Measurements from ENCODE around the gene ARHGEF17. TPM values are rescaled to one million over a fixed set of nuclear protein-coding genes. Genes with fewer than 3 reads are reported as not detected.

Gene ARHGEF17
- total and polyA plus RNA-seq, 2 donors (not counting 1 experiment from before 2014, with no cell fraction given) = 42.8 to 43.1 TPM

- no peak overlapping the region for H2AFZ ChIP-seq (ENCODE audit: low read length)
- TF ChIP-seq CTCF (conservative IDR thresholded peaks at IDR 0.05 in 1 of 2, IDR thresholded peaks at IDR 0.05 in 1 of 2; ENCODE audit: low read depth in 1 of 2, low read length in 2 of 2) (no peak), EZH2 (IDR thresholded peaks at IDR 0.05; ENCODE audit: low read length, missing control alignments) (no peak)
- H3K27me3 ChIP-seq (ENCODE audit: control insufficient read depth, insufficient read depth, low read length) = peaks cover 7% of the 10 kb centered on the region
- no peaks in the 10 kb centered on the region for H3K79me2 ChIP-seq (ENCODE audit: control insufficient read depth, insufficient read depth, low read length)
- DNase-seq (ENCODE audit: low read depth in 2 of 2) = no peak
- no peak overlapping the region for H3K4me2 ChIP-seq (ENCODE audit: extremely low read depth, insufficient read depth, low read length)
- no peak overlapping the region for H3K9ac ChIP-seq (ENCODE audit: insufficient read depth, low read length)
- H3K9me3 ChIP-seq (ENCODE audit: control insufficient read depth, insufficient read depth, low read depth, low read length) = no peaks in the 10 kb centered on the region
- H3K4me3 ChIP-seq (replicated peaks in 1 of 4; ENCODE audit: control extremely low read depth in 1 of 4, insufficient read depth in 1 of 4, low read depth in 3 of 4, low read length in 4 of 4) = no peak overlapping the region
- H3K27ac ChIP-seq (ENCODE audit: insufficient read depth, low read length) = no peak overlapping the region
- H3K36me3 ChIP-seq (ENCODE audit: control insufficient read depth, insufficient read depth, low read length) = no peaks in the 10 kb centered on the region
- H3K4me1 ChIP-seq (ENCODE audit: control insufficient read depth, extremely low read depth, insufficient read depth, low read length) = no peaks in the 10 kb centered on the region
- no peaks in the 10 kb centered on the region for H4K20me1 ChIP-seq (ENCODE audit: control insufficient read depth, extremely low read depth, insufficient read depth, low read length)
These were observed 27.4 kb upstream of the ARHGEF17 start for GRCh38 chr11:73280626-73281025.

GRCh38 chr11:73281201-73281741, 26.8 kb upstream of the ARHGEF17 start:
- H3K4me2 ChIP-seq (ENCODE audit: extremely low read depth, insufficient read depth, low read length) = no peak overlapping the region
- H3K9me3 ChIP-seq (ENCODE audit: control insufficient read depth, insufficient read depth, low read depth, low read length) = no peaks in the 10 kb centered on the region
- DNase-seq (ENCODE audit: low read depth in 2 of 2) = no peak
- no peaks in the 10 kb centered on the region for H3K79me2 ChIP-seq (ENCODE audit: control insufficient read depth, insufficient read depth, low read length)
- no peaks in the 10 kb centered on the region for H4K20me1 ChIP-seq (ENCODE audit: control insufficient read depth, extremely low read depth, insufficient read depth, low read length)
- H3K4me1 ChIP-seq (ENCODE audit: control insufficient read depth, extremely low read depth, insufficient read depth, low read length) = no peaks in the 10 kb centered on the region
- no peak overlapping the region for H3K4me3 ChIP-seq (replicated peaks in 1 of 4; ENCODE audit: control extremely low read depth in 1 of 4, insufficient read depth in 1 of 4, low read depth in 3 of 4, low read length in 4 of 4)
- TF ChIP-seq CTCF (conservative IDR thresholded peaks at IDR 0.05 in 1 of 2, IDR thresholded peaks at IDR 0.05 in 1 of 2; ENCODE audit: low read depth in 1 of 2, low read length in 2 of 2) = no peak
- TF ChIP-seq EZH2 (IDR thresholded peaks at IDR 0.05; ENCODE audit: low read length, missing control alignments) = no peak
- peaks cover 6% of the 10 kb centered on the region for H3K27me3 ChIP-seq (ENCODE audit: control insufficient read depth, insufficient read depth, low read length)
- H2AFZ ChIP-seq (ENCODE audit: low read length) = no peak overlapping the region
- no peaks in the 10 kb centered on the region for H3K36me3 ChIP-seq (ENCODE audit: control insufficient read depth, insufficient read depth, low read length)
- H3K9ac ChIP-seq (ENCODE audit: insufficient read depth, low read length) = no peak overlapping the region
- no peak overlapping the region for H3K27ac ChIP-seq (ENCODE audit: insufficient read depth, low read length)

GRCh38 chr11:73281796-73282660, 26.0 kb upstream of the ARHGEF17 start:
- no peaks in the 10 kb centered on the region for H3K9me3 ChIP-seq (ENCODE audit: control insufficient read depth, insufficient read depth, low read depth, low read length)
- H2AFZ ChIP-seq (ENCODE audit: low read length) = no peak overlapping the region
- no peak for DNase-seq (ENCODE audit: low read depth in 2 of 2)
- TF ChIP-seq EZH2 (IDR thresholded peaks at IDR 0.05; ENCODE audit: low read length, missing control alignments) (no peak), CTCF (conservative IDR thresholded peaks at IDR 0.05 in 1 of 2, IDR thresholded peaks at IDR 0.05 in 1 of 2; ENCODE audit: low read depth in 1 of 2, low read length in 2 of 2) (no peak)
- peaks cover 6% of the 10 kb centered on the region for H3K27me3 ChIP-seq (ENCODE audit: control insufficient read depth, insufficient read depth, low read length)
- H3K9ac ChIP-seq (ENCODE audit: insufficient read depth, low read length) = no peak overlapping the region
- no peak overlapping the region for H3K4me3 ChIP-seq (replicated peaks in 1 of 4; ENCODE audit: control extremely low read depth in 1 of 4, insufficient read depth in 1 of 4, low read depth in 3 of 4, low read length in 4 of 4)
- H4K20me1 ChIP-seq (ENCODE audit: control insufficient read depth, extremely low read depth, insufficient read depth, low read length) = no peaks in the 10 kb centered on the region
- H3K4me2 ChIP-seq (ENCODE audit: extremely low read depth, insufficient read depth, low read length) = no peak overlapping the region
- H3K4me1 ChIP-seq (ENCODE audit: control insufficient read depth, extremely low read depth, insufficient read depth, low read length) = no peaks in the 10 kb centered on the region
- no peaks in the 10 kb centered on the region for H3K79me2 ChIP-seq (ENCODE audit: control insufficient read depth, insufficient read depth, low read length)
- no peak overlapping the region for H3K27ac ChIP-seq (ENCODE audit: insufficient read depth, low read length)
- no peaks in the 10 kb centered on the region for H3K36me3 ChIP-seq (ENCODE audit: control insufficient read depth, insufficient read depth, low read length)
